ENCODE data around the gene SIRPG.

Gene SIRPG

DNA sequence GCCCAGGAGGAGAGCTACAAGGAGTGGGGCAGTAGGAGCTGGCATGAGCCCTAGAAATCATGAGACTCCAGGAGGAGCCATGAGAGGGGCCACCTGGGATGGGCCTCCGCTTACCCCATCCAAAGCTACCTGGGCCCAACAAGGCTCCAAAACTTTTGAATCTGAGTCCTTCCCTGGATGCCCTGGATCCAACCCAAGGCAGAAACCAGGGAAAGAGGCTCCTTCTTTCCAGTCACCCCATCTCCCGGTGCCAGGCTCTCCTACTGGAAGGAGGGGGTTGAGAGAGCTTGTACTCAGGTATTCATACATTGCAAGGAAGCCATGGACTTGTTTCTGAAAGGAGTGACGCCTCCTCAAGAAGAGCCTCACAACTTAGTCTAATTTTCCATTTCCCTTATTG is 7.8 kb upstream of the SIRPG start:
- TF ChIP-seq, protein P1, sequence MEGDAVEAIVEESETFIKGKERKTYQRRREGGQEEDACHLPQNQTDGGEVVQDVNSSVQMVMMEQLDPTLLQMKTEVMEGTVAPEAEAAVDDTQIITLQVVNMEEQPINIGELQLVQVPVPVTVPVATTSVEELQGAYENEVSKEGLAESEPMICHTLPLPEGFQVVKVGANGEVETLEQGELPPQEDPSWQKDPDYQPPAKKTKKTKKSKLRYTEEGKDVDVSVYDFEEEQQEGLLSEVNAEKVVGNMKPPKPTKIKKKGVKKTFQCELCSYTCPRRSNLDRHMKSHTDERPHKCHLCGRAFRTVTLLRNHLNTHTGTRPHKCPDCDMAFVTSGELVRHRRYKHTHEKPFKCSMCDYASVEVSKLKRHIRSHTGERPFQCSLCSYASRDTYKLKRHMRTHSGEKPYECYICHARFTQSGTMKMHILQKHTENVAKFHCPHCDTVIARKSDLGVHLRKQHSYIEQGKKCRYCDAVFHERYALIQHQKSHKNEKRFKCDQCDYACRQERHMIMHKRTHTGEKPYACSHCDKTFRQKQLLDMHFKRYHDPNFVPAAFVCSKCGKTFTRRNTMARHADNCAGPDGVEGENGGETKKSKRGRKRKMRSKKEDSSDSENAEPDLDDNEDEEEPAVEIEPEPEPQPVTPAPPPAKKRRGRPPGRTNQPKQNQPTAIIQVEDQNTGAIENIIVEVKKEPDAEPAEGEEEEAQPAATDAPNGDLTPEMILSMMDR (IDR thresholded peaks at IDR 0.05; ENCODE audit: low read depth, low read length, missing control alignments): no peak
- DNase-seq (ENCODE audit: extremely low read depth, low read depth): no peak
- H3K4me3 ChIP-seq (replicated peaks; ENCODE audit: low read depth, low read length): no peak overlapping the region

DNA sequence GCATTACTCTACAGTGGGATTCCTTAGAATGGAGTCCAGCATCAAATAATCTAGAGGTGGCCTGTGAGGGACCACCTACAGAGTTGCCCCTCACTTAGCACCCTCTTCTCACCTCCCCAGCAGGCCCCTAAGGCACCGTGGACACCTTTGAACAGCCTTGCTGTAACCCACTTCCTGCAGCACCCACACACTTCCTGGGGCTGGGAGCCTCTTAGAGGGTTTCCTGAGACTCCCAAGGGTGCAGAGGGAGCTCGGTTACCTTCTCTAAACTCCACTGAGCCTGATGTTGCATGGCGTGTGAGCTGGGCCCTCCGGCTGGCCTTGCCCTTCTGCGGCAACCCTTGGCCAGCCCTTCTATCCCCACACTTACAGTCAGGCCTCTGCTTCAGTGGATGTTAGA is 7.3 kb upstream of the SIRPG start:
- no peak overlapping the region for H3K4me3 ChIP-seq (replicated peaks; ENCODE audit: low read depth, low read length)
- TF ChIP-seq, protein P1 (IDR thresholded peaks at IDR 0.05; ENCODE audit: low read depth, low read length, missing control alignments): no peak
- no peak for DNase-seq (ENCODE audit: extremely low read depth, low read depth)

DNA sequence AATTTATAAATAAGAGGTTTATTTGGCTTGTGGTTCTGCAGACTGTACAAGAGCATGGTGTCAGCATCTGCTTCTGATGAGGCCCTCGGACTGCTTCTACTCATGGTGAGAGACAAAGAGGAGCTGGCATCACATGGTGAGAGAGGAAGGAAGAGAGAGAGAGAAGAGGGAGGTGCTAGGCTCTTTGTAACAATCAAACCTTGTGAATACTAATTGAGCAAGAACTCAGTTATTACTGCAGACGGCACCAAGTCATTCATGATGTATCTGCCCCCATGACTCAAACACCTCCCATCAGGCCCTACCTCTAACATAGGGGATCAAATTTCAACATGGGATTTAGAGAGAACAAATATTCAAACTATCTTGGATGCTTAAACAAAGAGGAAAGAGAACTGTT is 6.3 kb upstream of the SIRPG start:
- TF ChIP-seq, protein P1 (IDR thresholded peaks at IDR 0.05; ENCODE audit: low read depth, low read length, missing control alignments): no peak
- DNase-seq (ENCODE audit: extremely low read depth, low read depth): no peak
- no peak overlapping the region for H3K4me3 ChIP-seq (replicated peaks; ENCODE audit: low read depth, low read length)

DNA sequence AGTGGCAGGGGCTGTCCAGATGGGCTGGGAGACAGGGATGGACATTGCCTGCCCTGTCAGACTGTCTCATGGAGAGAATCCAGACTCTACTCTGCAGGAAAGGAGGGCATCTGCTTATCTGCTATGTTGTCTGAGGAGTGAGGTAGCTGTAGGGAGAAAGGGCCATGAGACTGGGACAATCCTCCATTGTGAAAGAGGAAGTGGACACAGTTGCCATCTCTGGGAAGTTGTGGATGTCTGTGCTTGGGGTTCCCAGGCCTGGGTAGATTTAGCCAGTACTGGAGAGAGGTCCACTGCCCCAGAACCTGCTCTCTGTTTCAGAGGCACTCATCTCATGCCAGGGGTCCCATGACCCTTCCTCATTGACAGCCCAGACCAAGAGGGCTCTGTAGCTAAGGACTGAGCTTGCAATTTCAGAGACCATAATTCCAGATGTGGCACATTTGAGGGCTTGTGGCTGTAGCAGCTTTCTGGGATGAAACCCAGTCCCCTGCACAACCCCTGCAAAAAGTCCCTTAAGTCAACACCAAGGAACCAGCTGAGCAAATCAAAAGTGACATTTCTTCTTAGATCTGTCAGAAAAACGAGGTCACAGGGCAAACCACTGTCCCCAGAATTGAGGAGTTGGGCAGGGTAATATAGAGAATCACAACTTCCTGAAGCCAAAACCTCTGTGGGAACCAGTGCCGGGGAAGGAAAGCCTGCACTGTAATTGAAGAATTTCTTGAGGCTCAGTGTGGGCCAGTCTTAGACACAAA is 4.1 kb upstream of the SIRPG start:
- TF ChIP-seq, protein P1 (IDR thresholded peaks at IDR 0.05; ENCODE audit: low read depth, low read length, missing control alignments): no peak
- no peak overlapping the region for H3K4me3 ChIP-seq (replicated peaks; ENCODE audit: low read depth, low read length)
- no peak for DNase-seq (ENCODE audit: extremely low read depth, low read depth)

DNA sequence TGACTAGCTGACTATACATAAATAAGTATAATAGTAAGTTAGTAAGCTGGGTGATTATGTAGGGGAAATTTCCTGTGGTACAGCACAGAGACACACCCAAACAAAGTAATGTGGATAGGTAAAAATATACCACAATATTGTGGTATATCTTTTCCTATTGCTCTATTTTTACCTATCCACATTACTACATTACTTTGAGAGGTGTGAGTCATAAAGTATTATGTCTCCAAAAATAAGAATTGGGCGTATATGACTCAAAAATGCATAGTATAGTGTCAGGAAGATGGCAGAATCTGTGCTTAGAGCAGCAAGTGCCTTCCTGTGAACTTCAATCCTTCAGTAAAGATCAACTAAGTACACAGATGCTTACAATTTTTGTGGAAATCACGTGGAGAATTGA is 2.7 kb upstream of the SIRPG start:
- DNase-seq (ENCODE audit: extremely low read depth, low read depth): no peak
- H3K4me3 ChIP-seq (replicated peaks; ENCODE audit: low read depth, low read length): no peak overlapping the region
- TF ChIP-seq, protein P1 (IDR thresholded peaks at IDR 0.05; ENCODE audit: low read depth, low read length, missing control alignments): no peak

DNA sequence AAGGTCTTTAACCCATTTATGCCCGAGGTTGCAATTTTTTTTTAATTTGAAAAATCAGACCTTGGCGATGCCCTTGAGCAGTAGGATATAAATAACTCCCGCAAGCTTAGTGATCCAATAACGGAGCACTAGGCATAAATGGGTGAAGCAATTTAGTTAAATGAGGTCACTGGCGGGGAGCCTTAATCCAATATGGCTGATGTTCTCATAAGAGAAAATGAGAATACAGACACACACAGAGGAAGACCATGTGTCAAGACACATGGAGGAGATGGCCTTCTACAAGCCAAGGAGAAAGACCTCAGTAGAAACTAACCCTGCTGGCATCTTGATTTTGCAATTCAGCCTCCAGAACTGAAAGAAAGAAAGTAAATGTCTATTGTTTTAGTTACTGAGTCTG is 735 bp downstream of the SIRPG start:
- no peak overlapping the region for H3K4me3 ChIP-seq (replicated peaks; ENCODE audit: low read depth, low read length)
- no peak for DNase-seq (ENCODE audit: extremely low read depth, low read depth)
- TF ChIP-seq, protein P1 (IDR thresholded peaks at IDR 0.05; ENCODE audit: low read depth, low read length, missing control alignments): no peak

DNA sequence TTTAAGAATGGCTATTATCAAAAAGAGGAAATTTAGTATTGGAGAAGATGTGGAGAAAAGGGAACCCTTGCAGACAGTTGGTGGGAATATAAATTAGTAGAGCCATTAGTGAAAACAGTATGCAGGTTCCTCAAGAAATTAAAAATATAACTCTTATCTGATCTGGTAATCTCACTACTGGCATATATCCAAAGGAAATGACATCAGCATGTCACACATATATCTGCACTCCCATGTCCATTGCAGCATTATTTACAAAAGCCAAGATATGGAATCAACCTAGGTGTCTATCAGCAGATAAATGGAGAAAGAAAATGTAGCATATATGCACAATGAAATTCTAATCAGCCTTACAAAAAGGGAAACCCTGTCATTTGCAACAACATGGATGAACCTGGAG is 2.6 kb downstream of the SIRPG start:
- TF ChIP-seq, protein P1 (IDR thresholded peaks at IDR 0.05; ENCODE audit: low read depth, low read length, missing control alignments): no peak
- no peak for DNase-seq (ENCODE audit: extremely low read depth, low read depth)
- H3K4me3 ChIP-seq (replicated peaks; ENCODE audit: low read depth, low read length): no peak overlapping the region

All from HFF-Myc (cell line).